Smooth muscle cell (in vitro differentiated cells): Measurements from ENCODE around the gene LOXL1. TPM values are rescaled to one million over a fixed set of nuclear protein-coding genes. Genes with fewer than 3 reads are reported as not detected.

ENCODE experiments used
- DNase-seq: peaks from one replicate; lab custom pipeline; 2025; ENCODE audit not compliant: unreplicated experiment; lab: John Stamatoyannopoulos, UW
- H2AFZ ChIP-seq: fragments of 200-600 bp; sonication (generic); 2 replicates; pipeline ENCODE4 v1.6.0; 2016; ENCODE audit warnings: antibody characterized with exemption, low read depth, mild to moderate bottlenecking
- H3F3A ChIP-seq: fragments of 200-600 bp; sonication (generic); 2 replicates; pipeline ENCODE4 v1.6.0; 2017; ENCODE audit warnings: antibody characterized with exemption, low read depth
- H3K27ac ChIP-seq: fragments of 200-600 bp; sonication (generic); 2 replicates; pipeline ENCODE4 v1.5.1; 2016; ENCODE audit warnings: low read depth, mild to moderate bottlenecking
- H3K27me3 ChIP-seq: fragments of 200-600 bp; sonication (generic); 2 replicates; pipeline ENCODE4 v1.6.1; 2016; ENCODE audit warnings: low read depth, mild to moderate bottlenecking
- H3K36me3 ChIP-seq: fragments of 200-600 bp; sonication (generic); 2 replicates; pipeline ENCODE4 v1.5.1; 2016; ENCODE audit warnings: low read depth
- H3K4me1 ChIP-seq: fragments of 200-600 bp; sonication (generic); 2 replicates; pipeline ENCODE4 v1.5.1; 2016; ENCODE audit warnings: low read depth
- H3K4me2 ChIP-seq: fragments of 200-600 bp; sonication (generic); 2 replicates; pipeline ENCODE4 v1.6.0; 2016; ENCODE audit warnings: mild to moderate bottlenecking
- H3K4me3 ChIP-seq: fragments of 200-600 bp; sonication (generic); 2 replicates; pipeline ENCODE4 v1.5.1; 2016; ENCODE audit warnings: mild to moderate bottlenecking
- H3K79me2 ChIP-seq: fragments of 200-600 bp; sonication (generic); 2 replicates; pipeline ENCODE4 v1.6.0; 2016; ENCODE audit warnings: low read depth, mild to moderate bottlenecking
- H3K9ac ChIP-seq: fragments of 200-600 bp; sonication (generic); 2 replicates; pipeline ENCODE4 v1.6.0; 2016; ENCODE audit warnings: low read depth
- H3K9me3 ChIP-seq: fragments of 200-600 bp; sonication (generic); replicated peaks from 2 replicates; pipeline ENCODE4 v1.5.1; 2016; ENCODE audit warnings: low read depth
- H4K20me1 ChIP-seq: fragments of 200-600 bp; sonication (generic); 2 replicates; pipeline ENCODE4 v1.6.0; 2016; ENCODE audit warnings: low read depth
- WGBS: methylation state at CpG from one replicate; pipeline ENCODE4 v1.1.7; 2016; ENCODE audit warnings: low lambda C conversion rate; 5-methylcytosine and 5-hydroxymethylcytosine counted together
- polyA plus RNA-seq: library from polyadenylated mRNA; unstranded; fragments of >200 nt; fragmentation: Nextera tagmentation; extraction: Ambion mirVana; gene quantifications from 2 replicates; pipeline ENCODE4 v1.2.1, GENCODE V29; 2016
- total RNA-seq: library from RNA; depleted of rRNA; stranded (reverse); fragments of >200 nt; gene quantifications from 2 replicates; pipeline ENCODE4 v1.2.3, GENCODE V29; 2014
- TF ChIP-seq, protein P1 (sequence below): fragments of 200-600 bp; sonication (generic); IDR thresholded peaks from 2 replicates; pipeline ENCODE4 v1.5.1; 2017; ENCODE audit warnings: borderline replicate concordance, mild to moderate bottlenecking, antibody characterized with exemption; ENCODE audit not compliant: insufficient read depth, poor library complexity, severe bottlenecking

Gene LOXL1, protein sequence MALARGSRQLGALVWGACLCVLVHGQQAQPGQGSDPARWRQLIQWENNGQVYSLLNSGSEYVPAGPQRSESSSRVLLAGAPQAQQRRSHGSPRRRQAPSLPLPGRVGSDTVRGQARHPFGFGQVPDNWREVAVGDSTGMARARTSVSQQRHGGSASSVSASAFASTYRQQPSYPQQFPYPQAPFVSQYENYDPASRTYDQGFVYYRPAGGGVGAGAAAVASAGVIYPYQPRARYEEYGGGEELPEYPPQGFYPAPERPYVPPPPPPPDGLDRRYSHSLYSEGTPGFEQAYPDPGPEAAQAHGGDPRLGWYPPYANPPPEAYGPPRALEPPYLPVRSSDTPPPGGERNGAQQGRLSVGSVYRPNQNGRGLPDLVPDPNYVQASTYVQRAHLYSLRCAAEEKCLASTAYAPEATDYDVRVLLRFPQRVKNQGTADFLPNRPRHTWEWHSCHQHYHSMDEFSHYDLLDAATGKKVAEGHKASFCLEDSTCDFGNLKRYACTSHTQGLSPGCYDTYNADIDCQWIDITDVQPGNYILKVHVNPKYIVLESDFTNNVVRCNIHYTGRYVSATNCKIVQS
- total RNA-seq (239 and 252 TPM in 2 replicates), polyA plus RNA-seq (736 and 899 TPM in 2 replicates)

DNA sequence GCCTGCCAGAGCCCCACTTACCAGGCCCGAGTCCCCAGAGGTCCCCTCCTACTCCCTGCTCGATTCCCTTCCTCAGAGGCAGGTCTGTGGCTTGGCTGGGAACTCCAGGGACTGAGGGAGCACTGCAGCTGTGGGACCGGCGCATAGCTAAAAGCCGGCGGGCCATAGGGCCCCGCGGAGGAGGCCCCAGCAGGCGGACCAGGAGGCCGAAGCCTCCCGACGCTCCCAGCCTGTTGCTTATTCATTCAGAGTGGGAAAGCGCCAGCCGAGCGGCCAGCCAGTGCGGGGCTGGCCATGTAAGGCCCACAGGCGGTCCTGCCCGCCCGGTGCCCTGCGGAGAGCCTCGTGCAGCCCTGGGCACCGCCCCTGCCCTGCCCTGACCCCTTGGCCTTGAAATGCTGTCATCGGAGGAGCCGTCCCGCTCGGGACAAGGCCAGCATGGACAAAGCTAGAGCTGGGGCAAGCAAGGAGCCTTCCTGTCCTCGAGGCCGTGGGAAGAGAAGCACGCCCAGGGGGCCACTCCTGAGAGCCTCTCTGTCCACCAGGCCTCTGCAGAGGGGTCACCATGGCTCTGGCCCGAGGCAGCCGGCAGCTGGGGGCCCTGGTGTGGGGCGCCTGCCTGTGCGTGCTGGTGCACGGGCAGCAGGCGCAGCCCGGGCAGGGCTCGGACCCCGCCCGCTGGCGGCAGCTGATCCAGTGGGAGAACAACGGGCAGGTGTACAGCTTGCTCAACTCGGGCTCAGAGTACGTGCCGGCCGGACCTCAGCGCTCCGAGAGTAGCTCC is at the start of gene LOXL1:
Gene LOXL1 (plus strand): TSS at position 244 of the 784 bp plus-strand sequence. CDS start 322 bp downstream, at position 566.
- Histone ChIP-seq H3K4me1 (peaks cover 57% of the 10 kb centered on the region), H3K4me3 (peak within 1 kb of the TSS; percentile 82), H3K9ac (peak within 1 kb of the TSS; percentile 73), H2AFZ (peak within 1 kb of the TSS; percentile 36), H4K20me1 (peaks cover 39% of the 10 kb centered on the region), H3K27me3 (no peaks in the 10 kb centered on the region), H3K27ac (peak within 1 kb of the TSS; percentile 77), H3K36me3 (no peaks in the 10 kb centered on the region), H3F3A (no peaks in the 10 kb centered on the region), H3K9me3 (no peaks in the 10 kb centered on the region), H3K4me2 (peak within 1 kb of the TSS; percentile 96), H3K79me2 (peaks cover 68% of the 10 kb centered on the region)
- peak; percentile 46 for DNase-seq
- under 1% methylated on average over 46 of the region's 47 CpGs for WGBS
- TF ChIP-seq, protein P1, sequence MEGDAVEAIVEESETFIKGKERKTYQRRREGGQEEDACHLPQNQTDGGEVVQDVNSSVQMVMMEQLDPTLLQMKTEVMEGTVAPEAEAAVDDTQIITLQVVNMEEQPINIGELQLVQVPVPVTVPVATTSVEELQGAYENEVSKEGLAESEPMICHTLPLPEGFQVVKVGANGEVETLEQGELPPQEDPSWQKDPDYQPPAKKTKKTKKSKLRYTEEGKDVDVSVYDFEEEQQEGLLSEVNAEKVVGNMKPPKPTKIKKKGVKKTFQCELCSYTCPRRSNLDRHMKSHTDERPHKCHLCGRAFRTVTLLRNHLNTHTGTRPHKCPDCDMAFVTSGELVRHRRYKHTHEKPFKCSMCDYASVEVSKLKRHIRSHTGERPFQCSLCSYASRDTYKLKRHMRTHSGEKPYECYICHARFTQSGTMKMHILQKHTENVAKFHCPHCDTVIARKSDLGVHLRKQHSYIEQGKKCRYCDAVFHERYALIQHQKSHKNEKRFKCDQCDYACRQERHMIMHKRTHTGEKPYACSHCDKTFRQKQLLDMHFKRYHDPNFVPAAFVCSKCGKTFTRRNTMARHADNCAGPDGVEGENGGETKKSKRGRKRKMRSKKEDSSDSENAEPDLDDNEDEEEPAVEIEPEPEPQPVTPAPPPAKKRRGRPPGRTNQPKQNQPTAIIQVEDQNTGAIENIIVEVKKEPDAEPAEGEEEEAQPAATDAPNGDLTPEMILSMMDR, result no peak

DNA sequence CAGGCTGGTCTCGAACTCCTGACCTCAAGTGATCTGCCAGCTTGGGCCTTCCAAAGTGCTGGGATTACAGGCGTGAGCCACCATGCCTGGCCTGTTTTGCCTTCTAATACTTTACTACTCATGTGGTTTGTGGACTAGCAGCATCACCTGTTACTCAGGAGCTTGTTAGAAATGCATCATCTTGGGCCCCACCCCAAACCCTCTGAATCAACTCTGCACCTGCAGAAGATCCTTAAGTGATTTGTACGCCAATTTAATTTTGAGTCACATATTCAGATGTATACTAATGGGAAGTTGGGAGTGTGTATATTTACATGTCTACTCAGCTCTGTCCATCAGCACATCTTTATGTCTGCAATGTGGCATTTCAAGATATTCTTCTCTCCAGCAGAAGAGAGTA is 46.8 kb upstream of the LOXL1 start:
- Histone ChIP-seq H3K79me2 (no peaks in the 10 kb centered on the region), H3K4me2 (no peak overlapping the region), H3K36me3 (no peaks in the 10 kb centered on the region), H2AFZ (no peak overlapping the region), H3K9me3 (no peaks in the 10 kb centered on the region), H3K4me1 (no peaks in the 10 kb centered on the region), H3K27me3 (no peaks in the 10 kb centered on the region), H4K20me1 (no peaks in the 10 kb centered on the region), H3K27ac (no peak overlapping the region), H3K4me3 (no peak overlapping the region), H3F3A (no peaks in the 10 kb centered on the region), H3K9ac (no peak overlapping the region)
- no peak for DNase-seq
- TF ChIP-seq, protein P1, result no peak
- 60% methylated on average over 3 of the region's 3 CpGs for WGBS

DNA sequence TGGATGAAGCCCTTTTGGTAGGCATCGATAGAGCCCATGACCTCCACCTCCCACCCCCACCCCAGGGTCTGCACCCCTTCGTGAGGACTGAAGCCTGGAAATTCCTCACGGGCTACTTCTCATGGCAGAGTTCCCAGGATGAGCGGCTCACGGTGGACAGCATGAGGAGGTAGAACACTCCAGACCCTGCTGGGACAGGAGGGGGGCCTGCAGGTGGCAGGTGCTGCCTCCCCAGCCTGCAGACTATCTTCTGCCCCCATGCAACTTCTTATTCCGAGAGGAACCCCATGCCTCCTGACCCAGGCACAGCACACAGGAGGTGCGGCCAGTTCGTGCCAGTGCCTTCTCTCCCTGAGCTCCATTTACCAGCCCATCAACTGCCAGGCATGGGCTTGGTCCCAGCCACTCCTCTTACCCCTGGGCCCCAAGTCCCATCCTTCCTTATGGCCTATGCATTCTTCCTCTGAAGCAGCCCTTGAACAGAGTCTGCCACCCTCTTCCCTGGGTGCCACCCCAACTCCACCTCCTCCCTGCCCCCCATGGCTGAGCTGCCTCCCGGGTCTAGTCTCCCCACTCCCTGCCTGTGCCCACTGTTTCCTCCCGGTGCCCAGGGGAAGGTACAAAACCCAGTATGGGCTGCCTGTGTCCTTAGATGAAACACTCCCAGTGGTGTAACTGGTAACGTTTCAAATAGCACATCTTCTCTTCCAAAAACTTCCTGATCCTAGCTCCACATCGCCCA is 44.5 kb upstream of the LOXL1 start:
- TF ChIP-seq, protein P1, result no peak
- Histone ChIP-seq H3K4me2 (no peak overlapping the region), H3K27me3 (no peaks in the 10 kb centered on the region), H2AFZ (no peak overlapping the region), H3K27ac (no peak overlapping the region), H3K79me2 (no peaks in the 10 kb centered on the region), H3K9ac (no peak overlapping the region), H3F3A (no peaks in the 10 kb centered on the region), H4K20me1 (no peaks in the 10 kb centered on the region), H3K36me3 (no peaks in the 10 kb centered on the region), H3K4me1 (no peaks in the 10 kb centered on the region), H3K4me3 (no peak overlapping the region), H3K9me3 (no peaks in the 10 kb centered on the region)
- no peak for DNase-seq
- WGBS, result 89% methylated on average over 11 of the region's 12 CpGs
